GM12878 (cell line): ENCODE results near the gene BRSK2. TPM values are rescaled to one million over a fixed set of nuclear protein-coding genes. Genes with fewer than 3 reads are reported as not detected.

Source experiments
- ATAC-seq: fragments of 200-7000 bp; cut with Tn5 transposase; 3 replicates; pipeline ENCODE4 v1.9.1; 2020; ENCODE audit warnings: mild to moderate bottlenecking, moderate library complexity
- BruUV-seq: library from RNA; stranded (reverse); fragments of 400-500 nt; replicated peaks from 2 replicates; lab custom pipeline; 2021; lab: Mats Ljungman, UMichigan
- CTCF ChIA-PET: fragments of 300-600 bp; sonication (Branson Sonifier 250); formaldehyde crosslinking; extraction: SDS; loops from one replicate; lab custom pipeline; 2021; ENCODE audit warnings: inconsistent platforms; lab: Yijun Ruan, JAX
- POLR2A ChIA-PET: fragments of 350-600 bp; formaldehyde crosslinking; extraction: SDS; loops from one replicate; lab custom pipeline; 2021; ENCODE audit warnings: inconsistent platforms; lab: Charles Lee
- RAD21 ChIA-PET: fragments of 300-600 bp; sonication (Branson Sonifier 250); formaldehyde crosslinking; loops from one replicate; lab custom pipeline; 2023; ENCODE audit warnings: antibody characterized with exemption; ENCODE audit not compliant: unreplicated experiment; lab: Charles Lee
- SMC1A ChIA-PET: fragments of 300-600 bp; sonication (Branson Sonifier 250); formaldehyde crosslinking; loops from one replicate; lab custom pipeline; 2023; ENCODE audit not compliant: unreplicated experiment, uncharacterized antibody; lab: Charles Lee
- DNase-seq: peaks from one replicate; pipeline ENCODE4 v3.0.0-alpha.2; 2011; ENCODE audit warnings: low read depth, low spot score
- FAIRE-seq: peaks from 3 replicates; lab custom pipeline; 2011; peaks lifted over from hg19 to GRCh38; lab: Jason Lieb, UNC
- H2AFZ ChIP-seq: 2 replicates; pipeline ENCODE4 v1.6.0; 2011; ENCODE audit warnings: low read depth, low read length, control low read depth; ENCODE audit not compliant: control insufficient read depth
- H3K27ac ChIP-seq: 2 replicates; pipeline ENCODE4 v1.5.1; 2011; ENCODE audit warnings: control low read depth; ENCODE audit not compliant: control insufficient read depth, insufficient read depth
- H3K27me3 ChIP-seq, 2 experiments: replicated peaks in 1 of 2; 2 replicates each; pipeline versions ENCODE4 v1.6.0 to v1.6.1; 2011; ENCODE audit warnings: low read length in 1 of 2; ENCODE audit not compliant: control insufficient read depth in 2 of 2, insufficient read depth in 2 of 2
- H3K36me3 ChIP-seq, 2 experiments: 2 replicates each; pipeline ENCODE4 v1.5.1; 2011; ENCODE audit warnings: low read length in 1 of 2; ENCODE audit not compliant: control insufficient read depth in 2 of 2, insufficient read depth in 2 of 2
- H3K4me1 ChIP-seq: 2 replicates; pipeline ENCODE4 v1.6.1; 2011; ENCODE audit warnings: mild to moderate bottlenecking, low read length, moderate library complexity, mixed read lengths; ENCODE audit not compliant: control insufficient read depth, insufficient read depth
- H3K4me2 ChIP-seq: 2 replicates; pipeline ENCODE4 v1.6.0; 2011; ENCODE audit warnings: control low read depth; ENCODE audit not compliant: control insufficient read depth, insufficient read depth
- H3K4me3 ChIP-seq: fragments of 200-600 bp; sonication (generic); 2 replicates; pipeline ENCODE4 v1.5.1; 2016
- H3K79me2 ChIP-seq: 2 replicates; pipeline ENCODE4 v1.6.0; 2011; ENCODE audit warnings: low read length; ENCODE audit not compliant: control insufficient read depth, insufficient read depth
- H3K9ac ChIP-seq: 2 replicates; pipeline ENCODE4 v1.8.0; 2011; ENCODE audit warnings: low read length, control low read depth, mixed read lengths; ENCODE audit not compliant: control insufficient read depth, insufficient read depth
- H3K9me3 ChIP-seq: replicated peaks from 3 replicates; pipeline ENCODE4 v1.5.1; 2011; ENCODE audit warnings: mild to moderate bottlenecking, low read length; ENCODE audit not compliant: control insufficient read depth, insufficient read depth
- H4K20me1 ChIP-seq: 2 replicates; pipeline ENCODE4 v1.6.0; 2011; ENCODE audit not compliant: control insufficient read depth, insufficient read depth
- EGR1 ChIP-seq, 2 experiments: IDR thresholded peaks; 1 replicate in 1 of 2; 2 replicates in 1 of 2; pipeline ENCODE4 v1.6.1; 2011 to 2012; ENCODE audit warnings: low read depth in 2 of 2, low read length in 2 of 2, borderline replicate concordance in 1 of 2, mild to moderate bottlenecking in 1 of 2, moderate library complexity in 1 of 2
- FOS ChIP-seq: IDR thresholded peaks from 3 replicates; pipeline ENCODE4 v1.6.1; 2011; ENCODE audit warnings: borderline replicate concordance; ENCODE audit not compliant: insufficient read length; ENCODE audit errors: extremely low read depth
- HDAC2 ChIP-seq: fragments of 200-600 bp; sonication (generic); IDR thresholded peaks from 2 replicates; pipeline ENCODE4 v1.6.1; 2017
- NR2C1 ChIP-seq: fragments of 450-650 bp; IDR thresholded peaks from 2 replicates; pipeline ENCODE4 v1.6.1; 2017; ENCODE audit warnings: antibody characterized with exemption, mild to moderate bottlenecking, moderate library complexity
- NR2F1 ChIP-seq: fragments of 450-650 bp; conservative IDR thresholded peaks from 2 replicates; pipeline ENCODE4 v1.6.1; 2017; ENCODE audit warnings: mild to moderate bottlenecking
- PML ChIP-seq: IDR thresholded peaks from 2 replicates; pipeline ENCODE4 v1.6.1; 2012; ENCODE audit warnings: low read length, inconsistent platforms
- SP1 ChIP-seq: IDR thresholded peaks from one replicate; pipeline ENCODE4 v1.6.1; 2011; ENCODE audit warnings: low read depth, low read length
- SPI1 ChIP-seq: IDR thresholded peaks from 2 replicates; pipeline ENCODE4 v1.6.1; 2011; ENCODE audit warnings: low read depth, mild to moderate bottlenecking, low read length, moderate library complexity, borderline replicate concordance; ENCODE audit not compliant: insufficient read depth
- STAT1 ChIP-seq: fragments of 450-650 bp; conservative IDR thresholded peaks from 2 replicates; pipeline ENCODE4 v1.6.1; 2014; ENCODE audit warnings: antibody characterized with exemption, mild to moderate bottlenecking
- ZNF24 ChIP-seq: fragments of 450-650 bp; IDR thresholded peaks from 2 replicates; pipeline ENCODE4 v1.6.1; 2017; ENCODE audit warnings: antibody characterized with exemption, mild to moderate bottlenecking
- WGBS: methylation state at CpG from one replicate; pipeline ENCODE4 v1.1.6; 2016; ENCODE audit warnings: low lambda C conversion rate; ENCODE audit not compliant: insufficient replicate concordance, insufficient coverage; ENCODE audit errors: missing lambda C conversion rate; 5-methylcytosine and 5-hydroxymethylcytosine counted together
- in situ Hi-C: fragments of 300-500 bp; cut with MboI; formaldehyde crosslinking; loops from 9 replicates; pipeline ENCODE4 v1.14.3; 2018; ENCODE audit warnings: mixed read lengths
- intact Hi-C: fragments of 100-400 bp; cut with micrococcal nuclease; formaldehyde crosslinking; loops from one replicate; pipeline ENCODE4 v1.14.2; 2022; ENCODE audit not compliant: unreplicated experiment
- polyA plus RNA-seq, 11 experiments: library from polyadenylated mRNA; depleted of rRNA in 4 of 11; unstranded in 6 of 11; stranded (reverse) in 5 of 11; fragments of >200 nt; fragmentation: Nextera tagmentation in 4 of 11; fragmentation: Illumina TruSeq in 1 of 11; extraction: Ambion mirVana in 4 of 11; extraction: Trizol in 1 of 11; gene quantifications; 1 replicate in 1 of 11; 2 replicates in 10 of 11; pipeline versions ENCODE4 v1.2.1 to v1.2.3, GENCODE V29; 2011 to 2016; ENCODE audit warnings: inconsistent platforms in 2 of 11, missing spikeins in 2 of 11, low read depth in 1 of 11
- total RNA-seq, 4 experiments: library from RNA; depleted of rRNA in 3 of 4; stranded (reverse); fragments of >200 nt in 3 of 4; fragmentation: Illumina TruSeq in 1 of 4; extraction: Trizol in 1 of 4; gene quantifications; 2 replicates each; pipeline versions ENCODE4 v1.2.1 to v1.2.3, GENCODE V29; 2013 to 2021
- TF ChIP-seq, protein P1 (sequence below): IDR thresholded peaks from 2 replicates; pipeline ENCODE4 v1.6.1; 2011; ENCODE audit warnings: mild to moderate bottlenecking, low read depth, low read length, moderate library complexity; ENCODE audit not compliant: insufficient replicate concordance

BRSK2 gene
- total and polyA plus RNA-seq, 10 of the 15 experiments (the other 5 are each of a cell fraction or from before 2014, with no cell fraction given) = 0.13 TPM; not detected in 9

- Histone ChIP-seq H3K9ac (no peak overlapping the region), H3K9me3 (peaks cover under 1% of the 10 kb centered on the region; the same call in 1 of the 3 replicates), H3K4me2 (no peak overlapping the region), H3K36me3 (no peaks in the 10 kb centered on the region; a peak in 1 of 4 replicates), H3K79me2 (no peaks in the 10 kb centered on the region), H4K20me1 (no peaks in the 10 kb centered on the region), H2AFZ (no peak overlapping the region), H3K4me3 (no peak overlapping the region), H3K27ac (no peak overlapping the region), H3K27me3 (no peaks in the 10 kb centered on the region), H3K4me1 (no peaks in the 10 kb centered on the region)
- intact Hi-C loops = no loop called here
- FAIRE-seq (no peak), DNase-seq (no peak), ATAC-seq (no peak)
- CTCF ChIA-PET = no interaction called here
- WGBS = 65% methylated on average over 24 of the region's 26 CpGs
- TF ChIP-seq NR2F1 = no peak
- TF ChIP-seq STAT1 = no peak
- TF ChIP-seq PML = no peak
- TF ChIP-seq, protein P1, sequence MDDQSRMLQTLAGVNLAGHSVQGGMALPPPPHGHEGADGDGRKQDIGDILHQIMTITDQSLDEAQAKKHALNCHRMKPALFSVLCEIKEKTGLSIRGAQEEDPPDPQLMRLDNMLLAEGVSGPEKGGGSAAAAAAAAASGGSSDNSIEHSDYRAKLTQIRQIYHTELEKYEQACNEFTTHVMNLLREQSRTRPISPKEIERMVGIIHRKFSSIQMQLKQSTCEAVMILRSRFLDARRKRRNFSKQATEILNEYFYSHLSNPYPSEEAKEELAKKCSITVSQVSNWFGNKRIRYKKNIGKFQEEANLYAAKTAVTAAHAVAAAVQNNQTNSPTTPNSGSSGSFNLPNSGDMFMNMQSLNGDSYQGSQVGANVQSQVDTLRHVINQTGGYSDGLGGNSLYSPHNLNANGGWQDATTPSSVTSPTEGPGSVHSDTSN = no peak
- TF ChIP-seq HDAC2 = no peak
- TF ChIP-seq EGR1 (IDR thresholded peaks at IDR 0.05; ENCODE audit: borderline replicate concordance in 1 of 2, low read depth in 2 of 2, low read length in 2 of 2) = no peak
- no peak for TF ChIP-seq ZNF24
- TF ChIP-seq NR2C1 = no peak
- TF ChIP-seq FOS = no peak
- TF ChIP-seq SPI1 = no peak
- TF ChIP-seq SP1 = no peak
- RAD21 ChIA-PET = no interaction called here
- BruUV-seq = no TSS peak
- POLR2A ChIA-PET = no interaction called here
- in situ Hi-C loops = no loop called here
- SMC1A ChIA-PET = no interaction called here
Measured at GRCh38 chr11:1371836-1372465, 17.8 kb upstream of the BRSK2 start.
